ENCODE results near the gene MAP3K13.
"Not testable (repeated sequence)": the region's sequence is repeated elsewhere in the genome, so short reads cannot be mapped to it uniquely, and the experiment has no call there.

MAP3K13 gene

DNA sequence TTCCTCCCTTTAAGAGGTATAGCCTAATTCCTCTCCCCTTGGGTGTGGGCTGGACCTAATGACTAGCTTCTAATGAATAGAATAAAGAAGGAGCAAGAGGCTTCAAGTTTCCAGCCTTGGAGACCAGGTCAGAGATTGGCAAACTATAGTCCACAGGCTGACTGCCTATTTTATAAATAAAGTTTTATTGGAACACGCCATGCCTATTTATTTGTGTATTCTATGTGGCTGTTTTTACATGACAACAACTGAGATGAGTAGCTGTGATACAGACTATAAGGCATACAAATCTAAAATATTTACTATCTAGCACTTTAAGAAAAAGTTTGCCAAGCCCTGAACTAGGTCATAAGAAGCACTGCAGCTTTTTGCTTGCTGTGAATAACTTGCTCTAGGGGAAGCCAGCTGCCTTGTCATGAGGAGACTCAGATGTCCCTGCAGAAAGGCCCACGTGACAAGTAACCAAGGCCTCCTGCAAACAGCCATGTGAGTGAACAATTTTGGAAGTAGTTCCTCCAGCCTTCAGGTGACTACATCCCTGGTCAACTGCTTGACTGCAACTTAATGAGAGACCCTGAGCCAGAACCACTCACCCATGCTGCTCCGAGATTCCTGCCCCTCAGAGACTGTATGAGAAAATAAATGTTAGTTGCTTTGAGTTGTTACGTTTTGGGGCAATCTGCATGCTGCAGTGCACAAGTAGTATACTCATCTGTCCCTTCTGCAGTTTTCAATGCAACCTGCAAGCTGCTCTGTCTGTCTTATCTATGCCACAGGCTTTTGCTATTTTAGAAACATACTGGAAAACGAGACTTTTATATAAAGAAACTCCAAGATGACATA, 21.1 kb upstream of the MAP3K13 start:
- no peak for DNase-seq (ENCODE audit: low spot score)

DNA sequence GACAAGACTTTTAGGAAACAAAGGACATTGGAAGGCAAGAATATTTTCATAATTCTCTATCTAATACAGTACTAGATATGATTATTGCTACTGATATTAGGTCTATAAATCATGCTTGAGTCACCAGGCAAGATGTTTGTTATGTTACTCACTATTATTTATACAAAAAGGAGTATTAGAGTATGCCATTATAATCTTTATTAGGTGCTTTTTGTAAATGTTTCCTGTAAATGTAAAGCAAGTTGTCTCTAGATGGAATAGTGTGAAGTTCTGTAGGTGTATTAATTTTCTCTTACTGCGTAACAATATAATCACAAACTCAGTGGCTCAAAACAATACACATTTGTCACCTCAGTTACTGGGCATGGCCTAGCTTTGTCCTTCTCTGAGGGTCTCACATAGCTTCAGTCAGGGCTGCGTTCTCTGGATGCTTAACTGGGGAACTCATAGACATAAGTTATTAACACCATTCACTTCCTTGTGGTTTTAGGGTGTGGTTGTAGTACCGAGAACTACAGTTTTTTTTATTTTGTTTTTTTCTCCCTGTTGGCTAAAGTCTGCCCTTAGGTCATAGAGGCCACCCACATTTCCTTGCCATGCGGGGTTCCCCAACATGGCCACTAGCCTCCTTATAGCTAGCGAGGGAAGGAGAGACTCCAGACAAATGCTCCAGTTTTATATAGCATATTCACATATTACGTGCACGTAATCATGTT, 20.3 kb upstream of the MAP3K13 start:
- DNase-seq (ENCODE audit: low spot score) = peak; percentile 12

DNA sequence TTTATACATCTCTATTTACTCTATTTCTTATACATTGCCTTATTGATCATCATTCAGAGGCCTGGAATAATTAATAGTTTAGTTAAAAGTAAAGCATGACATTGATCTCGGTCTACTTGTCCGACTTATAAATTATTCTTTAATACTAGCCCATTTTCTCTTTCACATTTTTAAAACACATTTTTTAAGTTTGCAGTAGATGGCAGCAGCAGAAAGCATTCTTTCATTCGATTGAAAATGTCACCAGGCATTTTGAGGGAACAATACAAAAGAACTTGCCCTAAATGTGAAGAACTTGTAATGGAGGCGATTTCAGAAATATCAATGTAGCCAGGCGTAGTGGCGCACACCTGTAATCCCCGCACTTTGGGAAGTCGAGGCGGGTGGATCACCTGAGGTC, 15.5 kb upstream of the MAP3K13 start:
- DNase-seq (ENCODE audit: low spot score) = no peak

DNA sequence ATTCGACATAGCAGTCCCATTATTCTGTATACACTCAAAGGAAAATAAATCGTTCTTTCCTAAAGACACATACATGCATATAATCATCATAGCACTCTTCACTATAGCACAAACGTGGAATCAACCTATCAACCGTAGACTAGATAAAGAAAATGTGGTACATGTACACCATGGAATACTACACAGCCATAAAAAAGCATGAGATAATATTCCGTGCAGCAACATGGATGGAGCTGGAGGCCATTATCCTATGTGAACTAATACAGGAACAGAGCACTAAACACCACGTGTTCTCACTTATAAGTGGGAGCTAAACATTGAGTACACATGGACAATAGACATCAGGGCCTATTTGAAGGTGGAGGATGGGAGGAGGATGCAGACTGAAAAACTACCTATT, 12.1 kb upstream of the MAP3K13 start:
- DNase-seq (ENCODE audit: low spot score) = no peak

DNA sequence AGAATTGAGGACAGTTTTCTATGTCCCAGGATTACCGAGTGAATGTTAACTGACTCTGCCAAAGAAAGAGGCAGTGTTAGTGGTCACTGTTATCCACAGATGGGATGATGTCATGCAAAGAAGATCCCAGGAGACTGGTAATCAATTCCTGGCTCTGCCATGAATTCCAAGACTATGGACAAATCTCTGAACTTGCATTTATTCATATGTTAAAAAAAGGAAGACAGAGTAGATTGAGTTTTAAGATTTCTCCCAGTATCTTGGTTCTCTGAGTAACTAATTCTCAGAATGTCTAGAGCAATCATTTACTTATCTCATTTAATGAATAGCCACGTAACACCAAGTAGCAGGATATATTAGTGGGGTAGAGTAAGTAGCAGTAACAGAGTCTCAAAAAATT, 11.5 kb upstream of the MAP3K13 start:
- DNase-seq (ENCODE audit: low spot score) = no peak

DNA sequence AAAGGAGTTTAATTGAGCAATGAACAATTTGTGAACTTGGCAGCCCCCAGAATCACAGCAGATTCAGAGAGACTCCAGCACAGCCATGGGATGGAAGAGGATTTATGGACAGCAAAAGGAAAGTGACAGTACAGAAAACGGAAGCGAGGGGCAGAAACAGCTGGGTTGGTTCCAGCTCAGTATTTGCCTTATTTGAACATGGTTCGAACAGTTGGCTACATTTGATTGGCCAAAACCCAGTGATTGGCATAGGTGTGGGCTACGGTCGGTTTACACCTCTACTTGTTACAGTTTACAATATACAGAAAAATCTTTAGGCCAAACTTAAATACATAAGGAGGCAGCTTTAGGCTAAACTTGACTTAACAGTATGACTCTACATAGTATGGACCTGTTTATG, 9.7 kb upstream of the MAP3K13 start:
- no peak for DNase-seq (ENCODE audit: low spot score)

DNA sequence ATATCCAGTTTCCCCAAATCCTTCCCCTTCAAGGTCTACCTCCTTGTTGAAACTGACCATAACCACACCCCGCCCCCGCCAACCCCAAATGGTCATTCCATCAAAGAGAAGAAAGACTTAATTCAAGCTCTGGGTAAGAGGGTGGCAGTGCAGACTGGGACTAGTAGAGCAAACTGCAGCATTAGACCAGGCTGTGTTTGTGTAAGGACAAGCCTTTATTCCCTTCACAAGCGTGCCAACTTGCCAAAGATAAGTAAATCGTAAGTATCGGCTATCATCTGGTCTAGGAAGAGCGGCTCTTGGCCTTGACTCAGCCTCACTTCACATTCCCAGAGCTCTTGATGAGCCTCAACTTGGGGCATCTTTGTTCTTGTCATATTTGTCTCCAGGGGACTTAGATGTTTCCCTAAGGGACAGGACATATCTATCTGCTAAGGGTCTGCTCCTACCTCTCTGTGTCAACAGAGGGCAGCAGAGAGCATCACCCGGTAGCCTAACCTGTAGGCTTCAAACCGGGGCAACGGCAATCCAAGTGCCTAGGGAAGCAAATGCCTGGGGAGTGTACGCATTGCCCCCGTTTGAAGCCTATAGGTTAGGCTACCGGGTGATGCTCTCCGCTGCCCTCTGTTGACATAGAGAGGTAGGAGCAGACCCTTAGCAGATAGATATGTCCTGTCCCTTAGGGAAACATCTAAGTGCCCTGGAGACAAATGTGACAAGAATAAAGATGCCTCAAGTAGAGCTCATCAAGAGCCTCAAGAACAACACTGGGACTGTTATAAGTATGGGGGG, 8.9 kb upstream of the MAP3K13 start:
- peak; percentile 95 for DNase-seq (ENCODE audit: low spot score)

DNA sequence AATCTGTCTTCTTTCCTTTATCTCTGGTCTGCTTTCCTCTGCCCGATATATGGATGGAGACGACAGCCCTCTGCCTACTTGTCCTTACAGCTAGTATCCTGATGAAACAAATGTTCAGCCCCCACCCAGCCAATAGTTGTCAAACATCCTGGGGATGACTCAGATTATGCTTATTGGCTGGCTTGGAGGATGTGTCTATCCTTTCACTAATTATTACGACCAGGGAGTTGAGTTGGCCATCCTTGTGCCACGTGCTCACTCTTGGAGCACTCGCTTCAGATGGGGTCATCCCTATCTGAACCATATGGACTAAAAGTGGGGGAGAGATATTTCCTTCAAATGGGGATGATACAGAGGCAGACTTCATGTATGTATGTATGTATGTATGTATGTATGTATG, 6.4 kb upstream of the MAP3K13 start:
- no peak for DNase-seq (ENCODE audit: low spot score)

DNA sequence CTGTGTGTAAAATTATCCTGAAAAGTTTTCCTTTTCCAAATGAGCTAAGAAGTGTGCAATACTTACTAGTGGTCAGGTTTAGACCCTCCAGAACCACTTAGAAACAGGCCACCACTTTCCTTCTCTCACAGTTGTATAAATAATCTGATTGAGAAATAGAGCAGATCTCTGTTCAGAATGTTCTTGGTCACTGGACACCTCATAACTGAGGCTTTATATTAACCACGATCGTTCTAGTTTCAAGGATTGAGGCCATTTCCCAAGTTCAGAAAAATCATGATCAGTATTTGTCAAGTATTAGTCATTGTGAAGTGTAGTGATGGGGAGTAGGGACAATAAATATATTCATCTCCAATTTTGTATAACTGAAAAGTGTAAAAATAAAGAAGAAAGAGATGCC, 1.0 kb upstream of the MAP3K13 start:
- DNase-seq (ENCODE audit: low spot score) = no peak

DNA sequence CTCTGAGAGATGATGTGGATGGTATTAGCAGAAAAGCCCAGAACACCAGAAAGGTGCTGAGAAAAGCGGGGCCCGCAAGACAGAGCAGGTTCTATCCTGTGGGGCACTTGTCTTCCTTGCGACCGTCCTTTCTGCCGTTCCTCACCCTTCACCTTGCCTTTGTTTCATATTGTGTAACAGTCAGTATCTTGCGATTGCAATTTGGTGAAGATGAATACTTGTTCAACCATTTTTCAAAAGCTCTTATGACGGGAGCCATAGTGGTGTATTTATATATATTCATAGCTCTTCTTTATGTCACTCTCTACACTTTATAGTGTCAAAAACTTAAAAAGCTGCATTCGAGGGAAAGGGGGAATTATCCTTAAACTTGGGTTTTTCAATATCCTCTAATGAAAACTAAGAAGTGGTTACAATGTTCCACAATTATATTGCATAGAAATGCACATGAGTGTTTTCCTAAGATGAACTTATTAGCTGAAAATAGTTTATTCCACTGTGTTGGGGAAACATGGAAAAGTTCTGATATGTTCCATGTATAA, 797 bp downstream of the MAP3K13 start:
- no peak for DNase-seq (ENCODE audit: low spot score)

DNA sequence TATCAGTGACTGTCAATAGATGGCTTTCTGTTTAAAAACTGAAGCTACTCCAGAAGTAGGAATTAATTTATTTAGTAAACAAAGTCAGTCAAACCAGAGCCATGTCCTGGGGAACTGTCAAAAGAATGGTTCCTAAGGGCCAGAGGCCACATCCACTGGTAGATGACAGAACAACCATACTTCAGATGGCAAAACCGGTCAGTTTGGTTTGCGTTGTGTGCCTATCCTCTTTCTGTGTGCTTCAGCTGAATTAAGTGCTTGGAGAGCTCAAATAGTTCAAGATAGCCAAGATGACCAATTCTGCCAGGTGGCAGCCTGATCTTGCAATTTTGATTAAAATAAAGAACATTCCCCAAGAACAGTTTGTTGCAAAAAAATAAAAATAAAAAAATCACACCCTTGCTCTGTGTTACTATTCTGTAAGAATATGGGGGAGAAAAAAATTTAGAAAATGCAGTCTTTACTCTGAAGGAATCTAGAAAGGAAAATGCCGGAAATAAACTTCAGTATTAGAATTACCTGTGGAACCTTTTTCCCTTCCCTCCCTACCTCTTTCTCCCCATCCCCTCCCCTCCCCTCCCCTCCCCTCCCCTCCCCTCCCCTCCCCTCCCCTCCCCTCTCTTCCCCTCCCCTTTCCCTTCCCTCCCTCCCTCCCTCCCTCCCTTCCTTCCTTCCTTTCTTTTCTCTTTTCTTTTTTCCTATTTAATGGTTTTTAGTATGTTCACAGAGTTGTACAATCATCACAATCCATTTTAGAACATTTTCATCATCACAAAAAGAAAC, 2.5 kb downstream of the MAP3K13 start:
- no peak for DNase-seq (ENCODE audit: low spot score)

DNA sequence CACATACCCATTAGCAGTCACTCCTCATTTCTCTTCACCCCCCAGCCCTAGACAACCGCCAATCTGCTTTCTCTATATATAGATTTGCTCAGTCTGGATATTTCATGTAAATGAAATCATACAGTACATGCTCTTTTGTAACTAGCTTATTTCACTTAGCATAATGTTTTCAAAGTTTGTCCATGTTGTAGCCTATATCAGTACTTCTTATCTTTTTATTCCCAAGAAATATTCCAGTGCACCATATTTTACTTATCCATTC, 3.1 kb downstream of the MAP3K13 start:
- no peak for DNase-seq (ENCODE audit: low spot score)

DNA sequence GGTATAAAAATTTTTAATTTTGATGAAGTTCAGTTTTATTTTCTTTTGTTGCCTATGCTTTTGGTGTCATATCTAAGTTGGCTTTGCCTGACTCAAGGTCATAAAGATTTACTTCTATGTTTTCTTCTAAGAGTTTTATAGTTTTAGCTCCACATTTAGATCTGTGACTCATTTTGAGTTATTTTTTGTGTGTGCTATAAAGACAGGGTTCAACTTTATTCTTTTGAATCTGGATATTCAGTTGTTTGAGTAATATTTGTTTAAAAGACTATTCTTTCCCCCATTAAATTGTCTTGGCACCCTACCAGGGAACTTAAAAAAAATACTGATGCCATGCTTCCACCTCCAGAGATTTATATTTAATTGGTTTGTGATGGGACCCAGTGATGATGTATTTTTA, 4.0 kb downstream of the MAP3K13 start:
- no peak for DNase-seq (ENCODE audit: low spot score)

DNA sequence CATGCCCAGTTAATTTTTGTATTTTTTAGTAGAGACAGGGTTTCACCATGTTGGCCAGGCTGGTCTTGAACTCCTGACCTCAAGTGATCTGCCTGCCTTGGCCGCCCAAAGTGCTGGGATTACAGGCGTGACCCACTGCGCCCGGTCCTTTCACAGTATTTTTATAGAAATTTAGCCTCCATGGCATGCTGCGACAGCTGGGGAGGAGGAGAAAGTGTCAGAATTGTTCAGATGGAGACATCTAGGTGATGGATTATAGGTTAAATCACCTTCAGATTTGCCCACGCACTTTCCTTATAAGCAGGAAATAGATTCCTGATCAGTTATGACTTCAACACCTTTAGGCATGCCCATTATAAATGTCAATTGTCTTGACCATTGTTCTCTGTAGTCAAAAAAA, 7.4 kb downstream of the MAP3K13 start:
- DNase-seq (ENCODE audit: low spot score) = not testable (repeated sequence)

DNA sequence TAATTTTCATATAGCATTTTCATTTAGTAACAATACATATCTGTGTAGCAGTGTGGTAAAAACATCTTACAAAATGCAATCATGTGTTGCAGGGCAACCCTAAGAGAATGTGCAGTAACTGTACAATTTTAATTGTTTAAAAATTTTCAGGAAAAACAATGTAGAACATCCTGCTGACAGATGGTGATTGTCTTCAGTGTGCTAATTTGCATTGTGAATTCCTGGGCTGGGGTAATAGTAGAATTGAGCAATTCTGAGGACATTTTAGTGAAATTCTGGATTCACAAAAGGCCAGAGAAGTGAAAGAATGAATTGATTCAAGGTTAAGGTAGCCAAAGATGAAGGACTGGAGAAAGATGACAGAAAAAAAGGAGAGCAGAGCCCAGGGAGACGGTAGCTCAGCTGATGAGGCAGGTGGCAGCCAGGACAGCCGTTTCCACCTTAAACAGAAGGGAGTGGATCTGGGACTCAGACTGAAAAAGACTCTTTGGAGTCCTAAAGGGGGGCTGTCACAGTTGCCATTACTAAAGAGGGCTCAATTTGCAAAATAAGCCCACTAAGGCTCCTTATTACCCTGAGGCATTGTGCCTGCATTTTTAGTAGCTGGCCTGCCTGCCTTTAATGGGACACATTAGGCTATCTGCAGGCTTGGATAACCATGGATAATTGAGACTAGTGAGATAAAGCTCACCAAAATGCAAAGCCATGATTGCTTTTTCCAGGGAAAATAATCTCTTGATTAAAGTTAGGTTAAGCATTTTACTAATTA, 8.6 kb downstream of the MAP3K13 start:
- no peak for DNase-seq (ENCODE audit: low spot score)

DNA sequence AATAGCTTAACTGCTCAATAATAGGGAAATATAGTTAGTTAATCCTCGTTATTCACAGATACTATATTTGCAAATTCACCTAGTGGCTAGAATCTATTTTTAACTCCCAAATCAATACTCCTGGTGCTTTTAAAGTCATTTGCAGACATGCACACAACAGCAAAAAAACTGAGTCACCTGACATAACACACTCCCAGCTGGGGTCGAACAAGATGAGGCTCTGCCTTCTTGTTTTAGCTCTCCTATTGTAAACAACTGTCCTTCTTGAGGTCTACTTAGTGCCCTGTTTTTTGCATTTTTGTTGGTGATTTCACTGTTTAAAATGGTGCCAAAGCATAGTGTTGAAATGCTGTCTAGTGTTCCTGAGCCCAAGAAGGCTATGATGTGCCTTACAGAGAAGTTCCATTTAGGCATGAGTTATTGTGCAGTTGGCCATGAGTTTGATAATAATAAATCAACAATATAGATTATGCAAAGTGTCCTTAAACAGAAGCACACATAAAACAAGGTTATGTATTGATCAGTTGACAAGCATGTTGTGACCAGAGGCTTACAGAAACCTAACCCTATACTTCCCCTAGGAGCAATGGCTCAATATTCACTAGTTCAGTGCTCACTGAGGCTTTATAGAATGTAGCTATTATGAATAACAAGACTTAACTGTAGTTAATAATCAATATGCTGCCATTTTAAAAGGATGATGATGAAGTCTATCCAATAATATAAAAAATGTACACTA, 18.6 kb downstream of the MAP3K13 start:
- no peak for DNase-seq (ENCODE audit: low spot score)

DNA sequence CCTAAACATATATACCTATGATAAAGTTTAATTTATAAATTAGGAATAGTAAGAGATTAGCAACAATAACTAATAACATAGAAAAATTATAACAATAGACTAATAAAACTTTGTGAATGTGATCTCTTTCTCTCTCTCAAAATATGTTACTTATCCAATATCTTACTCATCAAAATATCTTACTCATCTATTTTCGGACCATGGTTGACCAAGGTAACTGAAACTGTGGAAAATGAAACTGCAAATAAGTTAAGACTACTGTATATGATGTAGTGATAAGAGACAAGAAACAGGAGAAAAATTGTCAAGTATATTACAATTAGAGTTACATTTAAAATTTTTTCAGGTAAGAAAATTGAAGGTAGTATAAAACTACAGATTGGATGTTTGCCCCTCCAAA, 19.2 kb downstream of the MAP3K13 start:
- no peak for DNase-seq (ENCODE audit: low spot score)

DNA sequence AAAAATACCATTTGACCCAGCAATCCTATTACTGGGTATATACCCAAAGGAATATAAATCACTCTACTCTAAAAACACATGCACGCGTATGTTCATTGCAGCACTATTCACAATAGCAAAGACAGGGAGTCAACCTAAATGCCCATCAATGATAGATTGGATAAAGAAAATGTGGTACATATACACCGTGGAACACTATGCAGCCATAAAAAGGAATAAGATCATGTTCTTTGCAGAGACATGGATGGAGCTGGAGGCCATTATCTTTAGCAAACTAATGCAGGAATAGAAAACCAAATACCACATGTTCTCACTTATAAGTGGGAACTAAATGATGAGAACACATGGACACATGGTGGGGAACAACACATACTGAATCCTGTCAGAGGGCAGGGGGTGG, 23.6 kb downstream of the MAP3K13 start:
- not testable (repeated sequence) for DNase-seq (ENCODE audit: low spot score)

DNA sequence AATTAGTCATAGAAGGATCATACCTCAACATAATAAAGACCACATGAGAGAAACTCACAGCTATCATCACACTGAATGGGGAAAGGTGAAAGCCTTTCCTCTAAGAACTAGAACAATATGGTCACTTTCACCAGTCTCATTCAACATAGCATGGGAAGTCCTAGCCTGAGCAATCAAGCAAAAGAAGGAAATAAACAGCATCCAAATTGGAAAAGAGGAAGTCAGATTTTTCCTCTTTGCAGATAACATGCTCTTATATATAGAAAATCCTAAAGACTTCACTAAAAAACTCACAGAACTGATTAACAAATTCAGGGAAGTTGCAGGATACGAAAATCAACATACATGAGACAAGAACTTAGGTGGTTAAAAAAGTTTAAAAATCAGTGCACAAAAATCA, 24.7 kb downstream of the MAP3K13 start:
- DNase-seq (ENCODE audit: low spot score) = no peak

DNA sequence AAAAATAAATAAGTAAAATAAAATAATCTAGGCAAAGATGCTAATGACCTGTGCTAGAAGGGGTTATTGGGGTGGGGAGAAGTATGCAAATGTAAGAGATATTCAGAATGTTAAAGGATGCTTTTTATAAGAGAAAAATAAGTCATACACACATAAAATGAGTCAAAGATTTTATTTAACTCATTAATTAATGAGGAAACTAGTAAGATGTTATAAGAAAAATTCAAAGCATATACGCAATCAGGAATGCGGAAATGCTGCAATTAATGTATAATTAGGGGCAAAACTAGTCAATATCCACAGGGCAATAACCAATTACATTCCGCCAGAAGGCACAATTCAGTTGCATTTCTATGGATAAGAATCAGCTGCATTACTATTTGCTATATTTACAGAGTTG, 30.1 kb downstream of the MAP3K13 start:
- DNase-seq (ENCODE audit: low spot score) = no peak

DNA sequence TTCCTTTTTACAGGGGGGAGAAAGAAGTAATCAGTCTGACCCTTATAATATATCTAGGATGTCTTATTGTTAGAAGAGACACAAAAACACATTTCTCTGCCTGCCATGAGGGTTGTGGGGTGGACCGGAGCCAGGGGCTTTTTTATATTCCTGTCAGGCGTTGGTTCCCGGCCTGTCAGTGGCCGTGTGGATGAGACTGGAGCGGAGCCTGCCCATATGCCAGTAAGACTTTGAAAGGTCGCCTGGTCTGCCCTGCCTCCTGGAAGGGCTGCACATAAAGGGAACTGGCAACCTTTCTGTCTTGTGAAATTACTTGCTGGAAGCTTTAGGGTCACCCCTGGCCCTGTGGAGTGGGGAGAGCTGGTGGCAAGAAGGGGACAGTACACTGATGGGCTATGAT, 34.7 kb downstream of the MAP3K13 start:
- DNase-seq (ENCODE audit: low spot score) = no peak

Measured in SW480 (cell line).